Renal pelvis (tissue), 4 donors: Measurements from ENCODE around the gene ATXN10. TPM values are rescaled to one million over a fixed set of nuclear protein-coding genes. Genes with fewer than 3 reads are reported as not detected.

Experiments used
- DNase-seq: peaks from one replicate; pipeline ENCODE4 v3.0.0-alpha.2; 2013
- polyA plus RNA-seq, 3 donors: library from polyadenylated mRNA; unstranded; fragments of 120-200 nt; gene quantifications; one replicate each; pipeline ENCODE4 v1.2.1, GENCODE V29; 2013; ENCODE audit not compliant: insufficient read length in 3 of 3

The ATXN10 gene
- polyA plus RNA-seq, 3 donors = 235 to 291 (median 278) TPM

GRCh38 chr22:45744442-45744841 lies 72.8 kb downstream of the ATXN10 start:
- no peak for DNase-seq

- DNase-seq = no peak
Measured at GRCh38 chr22:45750626-45751025, 79.0 kb downstream of the ATXN10 start.

GRCh38 chr22:45752036-45752435 lies 80.4 kb downstream of the ATXN10 start:
- DNase-seq = no peak

- DNase-seq = no peak
Measured at GRCh38 chr22:45754822-45755221, 83.2 kb downstream of the ATXN10 start.

GRCh38 chr22:45756558-45756957 lies 84.9 kb downstream of the ATXN10 start:
- DNase-seq = no peak

- DNase-seq = peak; percentile 53
Measured at GRCh38 chr22:45757068-45757467, 85.4 kb downstream of the ATXN10 start.

- no peak for DNase-seq
Measured at GRCh38 chr22:45757936-45758335, 86.3 kb downstream of the ATXN10 start.

GRCh38 chr22:45758603-45759002 lies 87.0 kb downstream of the ATXN10 start:
- DNase-seq = no peak

GRCh38 chr22:45760682-45761081 lies 89.0 kb downstream of the ATXN10 start:
- no peak for DNase-seq

- DNase-seq = no peak
Measured at GRCh38 chr22:45762545-45763235, 91.1 kb downstream of the ATXN10 start.

GRCh38 chr22:45763236-45763624 lies 91.6 kb downstream of the ATXN10 start:
- no peak for DNase-seq

GRCh38 chr22:45768490-45768889 lies 96.9 kb downstream of the ATXN10 start:
- DNase-seq = no peak

- DNase-seq = no peak
Measured at GRCh38 chr22:45769569-45770210, 98.1 kb downstream of the ATXN10 start.

GRCh38 chr22:45770506-45770905 lies 98.9 kb downstream of the ATXN10 start:
- no peak for DNase-seq

GRCh38 chr22:45771057-45771456 lies 99.4 kb downstream of the ATXN10 start:
- DNase-seq = no peak

GRCh38 chr22:45771711-45772110 lies 100.1 kb downstream of the ATXN10 start:
- DNase-seq = no peak

GRCh38 chr22:45772743-45773142 lies 101.1 kb downstream of the ATXN10 start:
- DNase-seq = no peak

- no peak for DNase-seq
Measured at GRCh38 chr22:45774001-45774670, 102.5 kb downstream of the ATXN10 start.

- DNase-seq = no peak
Measured at GRCh38 chr22:45775062-45775461, 103.4 kb downstream of the ATXN10 start.

- no peak for DNase-seq
Measured at GRCh38 chr22:45775569-45776312, 104.1 kb downstream of the ATXN10 start.

- no peak for DNase-seq
Measured at GRCh38 chr22:45776313-45776585, 104.6 kb downstream of the ATXN10 start.

- no peak for DNase-seq
Measured at GRCh38 chr22:45777046-45777851, 105.6 kb downstream of the ATXN10 start.
